Measurements from ENCODE around the gene OR2V2. TPM values are rescaled to one million over a fixed set of nuclear protein-coding genes. Genes with fewer than 3 reads are reported as not detected.

OR2V2 gene
- total RNA-seq, 1 experiment from 2014 or later: not detected

- no peaks in the 10 kb centered on the region for H3K36me3 Mint-ChIP-seq (ENCODE audit: insufficient read depth in 1 of 3, low read depth in 3 of 3)
- Histone ChIP-seq H3K23me2 (ENCODE audit: insufficient read length, low read depth, low read length, poor library complexity, severe bottlenecking) (no peaks in the 10 kb centered on the region), H3K4ac (ENCODE audit: low read depth, low read length) (no peak overlapping the region), H3K14ac (ENCODE audit: insufficient read depth, low read length) (no peak overlapping the region), H2BK15ac (ENCODE audit: low read depth, low read length) (no peak overlapping the region), H3K18ac (ENCODE audit: insufficient read length, low read depth, low read length) (no peak overlapping the region), H4K8ac (replicated peaks; ENCODE audit: insufficient read length, low read depth, low read length) (no peak overlapping the region), H3K23ac (ENCODE audit: insufficient read length, low read depth, low read length) (no peak overlapping the region), H2BK20ac (ENCODE audit: low read depth, low read length, poor library complexity, severe bottlenecking) (no peak overlapping the region), H3K79me1 (ENCODE audit: insufficient read depth, low read depth, low read length, poor library complexity, severe bottlenecking) (no peaks in the 10 kb centered on the region), H3K27me3 (ENCODE audit: insufficient read depth, low read length) (no peaks in the 10 kb centered on the region; the same call in 1 of the 2 replicates), H2BK12ac (ENCODE audit: insufficient read length, low read depth, low read length) (no peak overlapping the region), H4K20me1 (ENCODE audit: control insufficient read depth, insufficient read depth, insufficient read length) (no peaks in the 10 kb centered on the region), H3K79me2 (ENCODE audit: insufficient read depth, low read length) (no peaks in the 10 kb centered on the region), H2BK120ac (ENCODE audit: low read depth, low read length, poor library complexity, severe bottlenecking) (no peak overlapping the region), H3K27ac (ENCODE audit: insufficient read length, low read depth, low read length) (no peak overlapping the region), H3K4me2 (ENCODE audit: insufficient read depth, insufficient read length, low read length) (no peak overlapping the region), H3K56ac (ENCODE audit: insufficient read length, low read depth, low read length) (no peak overlapping the region), H2BK5ac (ENCODE audit: insufficient read length, low read length) (no peak overlapping the region), H4K91ac (ENCODE audit: insufficient read length, low read depth, low read length) (no peak overlapping the region), H3K4me1 (ENCODE audit: insufficient read depth, low read length) (no peaks in the 10 kb centered on the region), H3K9ac (ENCODE audit: extremely low read depth, insufficient read length, low read length) (no peak overlapping the region), H3K9me3 (ENCODE audit: control insufficient read depth, low read depth, low read length) (no peaks in the 10 kb centered on the region), H2AFZ (ENCODE audit: low read length) (no peak overlapping the region), H3T11ph (ENCODE audit: low read length) (no peak overlapping the region), H4K5ac (ENCODE audit: insufficient read length, low read depth, low read length) (no peak overlapping the region), H2AK5ac (ENCODE audit: insufficient read length, low read length) (no peak overlapping the region)
- H3K4me1 Mint-ChIP-seq: peaks cover 0 to 8% of the 10 kb centered on the region in 2 experiments; a peak in 1 of 4 replicates
- H3K27me3 Mint-ChIP-seq (ENCODE audit: low read depth): peaks cover 42% of the 10 kb centered on the region
- DNase-seq: no peak
- no peak overlapping the region for H3K27ac Mint-ChIP-seq
- H3K4me3 Mint-ChIP-seq: no peak overlapping the region
- peaks cover 0 to 7% of the 10 kb centered on the region in 2 experiments; a peak in 2 of 5 replicates for H3K9me3 Mint-ChIP-seq
- WGBS (ENCODE audit: extremely low coverage, insufficient read length, low lambda C conversion rate): no CpG with 5 or more reads among the region's 10 CpGs
- TF ChIP-seq CTCF (conservative IDR thresholded peaks at IDR 0.05): no peak
These were observed 19.9 kb upstream of the OR2V2 start for GRCh38 chr5:181127456-181127855.

Data from H9 (cell line).